Caki2 (cell line): ENCODE data around the gene L1TD1. TPM values are rescaled to one million over a fixed set of nuclear protein-coding genes. Genes with fewer than 3 reads are reported as not detected.
A peak's percentile ranks its signal among the peaks of the same experiment; 100 is the strongest.
"Not testable (repeated sequence)": the region's sequence is repeated elsewhere in the genome, so short reads cannot be mapped to it uniquely, and the experiment has no call there.

Source experiments
- DNase-seq: peaks from one replicate; pipeline ENCODE4 v3.0.0-alpha.2; 2015; ENCODE audit warnings: low read depth
- in situ Hi-C: cut with HindIII; loops from 2 replicates; pipeline ENCODE4 v1.10.0; 2016; ENCODE audit warnings: low sequenced_read_pairs, low pct_unique_long_range_greater_than_20kb, mixed read lengths
- total RNA-seq: library from RNA; depleted of rRNA; stranded (reverse); fragments of >200 nt; shearing (Covaris generic); gene quantifications from 2 replicates; pipeline ENCODE4 v1.2.3, GENCODE V29; 2014; ENCODE audit warnings: low replicate concordance; rRNA removed

Gene L1TD1
- total RNA-seq: not detected in 2 replicates

GRCh38 chr1:62194651-62195544 is at the start of gene L1TD1:
Gene L1TD1 (plus strand): TSS chr1:62194849. CDS start chr1:62206629, 11,780 bp downstream.
- DNase-seq: no peak
- in situ Hi-C loops: no loop called here

GRCh38 chr1:62159940-62160348 is 34.7 kb upstream of the L1TD1 start:
- in situ Hi-C loops: no loop called here

GRCh38 chr1:62161711-62162110 is 32.9 kb upstream of the L1TD1 start:
- in situ Hi-C loops: no loop called here
- no peak for DNase-seq

More at GRCh38 chr1:62159940-62160348, 34.7 kb upstream of the L1TD1 start:
- DNase-seq: no peak

GRCh38 chr1:62170380-62170779 is 24.3 kb upstream of the L1TD1 start:
- in situ Hi-C loops, DNase-seq: not testable (repeated sequence)

- DNase-seq: peak; percentile 31
- in situ Hi-C loops: no loop called here
These were observed 19.0 kb upstream of the L1TD1 start for GRCh38 chr1:62175568-62176179.

- no peak for DNase-seq
- in situ Hi-C loops: no loop called here
These were observed 17.9 kb upstream of the L1TD1 start for GRCh38 chr1:62176597-62177312.

- DNase-seq: no peak
- in situ Hi-C loops: no loop called here
These were observed 17.0 kb upstream of the L1TD1 start for GRCh38 chr1:62177621-62178020.

- no peak for DNase-seq
- in situ Hi-C loops: no loop called here
These were observed 16.3 kb upstream of the L1TD1 start for GRCh38 chr1:62178372-62178771.

GRCh38 chr1:62180054-62180453 is 14.6 kb upstream of the L1TD1 start:
- in situ Hi-C loops, DNase-seq: not testable (repeated sequence)

- in situ Hi-C loops: no loop called here
- no peak for DNase-seq
These were observed 14.0 kb upstream of the L1TD1 start for GRCh38 chr1:62180639-62181038.

- in situ Hi-C loops: no loop called here
- no peak for DNase-seq
These were observed 13.1 kb upstream of the L1TD1 start for GRCh38 chr1:62181532-62181931.

- in situ Hi-C loops, DNase-seq: not testable (repeated sequence)
These were observed 12.5 kb upstream of the L1TD1 start for GRCh38 chr1:62182157-62182556.

GRCh38 chr1:62183164-62184020 is 11.3 kb upstream of the L1TD1 start:
- DNase-seq, in situ Hi-C loops: not testable (repeated sequence)

- in situ Hi-C loops: no loop called here
- no peak for DNase-seq
These were observed 10.3 kb upstream of the L1TD1 start for GRCh38 chr1:62184336-62184735.

- not testable (repeated sequence) for DNase-seq
These were observed 9.4 kb upstream of the L1TD1 start for GRCh38 chr1:62185233-62185632.

GRCh38 chr1:62185677-62186076 is 9.0 kb upstream of the L1TD1 start:
- in situ Hi-C loops: no loop called here
- no peak for DNase-seq

More at GRCh38 chr1:62185233-62185632, 9.4 kb upstream of the L1TD1 start:
- in situ Hi-C loops: not testable (repeated sequence)

- in situ Hi-C loops: no loop called here
These were observed 7.1 kb upstream of the L1TD1 start for GRCh38 chr1:62187548-62187947.

GRCh38 chr1:62188111-62188510 is 6.5 kb upstream of the L1TD1 start:
- no peak for DNase-seq
- in situ Hi-C loops: no loop called here

More at GRCh38 chr1:62187548-62187947, 7.1 kb upstream of the L1TD1 start:
- no peak for DNase-seq
